Adrenal gland (tissue), 12 donors: ENCODE measurements around the gene TUBG1. TPM values are rescaled to one million over a fixed set of nuclear protein-coding genes. Genes with fewer than 3 reads are reported as not detected.

Source experiments
- DNase-seq, 7 donors: peaks; one replicate each; pipeline ENCODE4 v3.0.0-alpha.2; 2019 to 2020
- H3K27ac ChIP-seq, 5 donors: fragments of 200-600 bp; sonication (generic) in 4 of 5; 1 replicate in 3 of 5; 2 replicates in 2 of 5; pipeline versions ENCODE4 v1.5.1 to v1.8.0; 2016 to 2020; ENCODE audit warnings: mild to moderate bottlenecking in 1 of 5
- H3K27me3 ChIP-seq: fragments of 200-600 bp; 2 replicates; pipeline ENCODE4 v1.8.0; 2021
- H3K36me3 ChIP-seq, 2 donors: fragments of 200-600 bp; replicated peaks in 1 of 2; 1 replicate in 1 of 2; 2 replicates in 1 of 2; pipeline versions ENCODE4 v1.5.1 to v1.8.0; 2018 to 2022
- H3K4me1 ChIP-seq, 2 donors: fragments of 200-600 bp; replicated peaks in 1 of 2; 1 replicate in 1 of 2; 2 replicates in 1 of 2; pipeline versions ENCODE4 v1.5.1 to v1.8.0; 2018 to 2021
- H3K4me3 ChIP-seq, 4 donors: fragments of 200-600 bp; sonication (generic) in 3 of 4; one replicate each; pipeline ENCODE4 v1.5.1; 2016 to 2018
- H3K9me3 ChIP-seq, 3 donors: fragments of 200-600 bp; sonication (generic) in 1 of 3; replicated peaks in 1 of 3; 1 replicate in 2 of 3; 2 replicates in 1 of 3; pipeline versions ENCODE4 v1.5.1 to v1.8.0; 2016 to 2021
- POLR2A ChIP-seq, 2 donors: fragments of 450-650 bp; IDR thresholded peaks; one replicate each; pipeline ENCODE4 v1.6.1; 2017; ENCODE audit warnings: antibody characterized with exemption in 2 of 2, mild to moderate bottlenecking in 2 of 2, moderate library complexity in 1 of 2
- whole genome bisulfite sequencing, 4 donors: extraction: QIAGEN DNeasy Blood & Tissue Kit in 2 of 4; methylation state at CpG; one replicate each; pipeline versions ENCODE4 v1.1.5 to v1.1.7; 2013 to 2017; 5-methylcytosine and 5-hydroxymethylcytosine counted together
- intact Hi-C, 2 donors: fragments of 100-400 bp; cut with DNase I; formaldehyde crosslinking; loops; one replicate each; pipeline versions ENCODE4 v1.14.1 to v1.15.0; 2022 to 2023
- polyA plus RNA-seq, 3 donors: library from polyadenylated mRNA; stranded (reverse); fragments of 200-250 nt in 2 of 3; fragments of 350-450 nt in 1 of 3; fragmentation: Illumina TruSeq in 1 of 3; extraction: RNeasy Lipid Tissue Mini Kit (QIAGEN cat#74804) in 1 of 3; gene quantifications; one replicate each; pipeline ENCODE4 v1.2.3, GENCODE V29; 2013 to 2014
- total RNA-seq, 9 donors: library from RNA; depleted of rRNA in 4 of 9; stranded (reverse); fragments of >200 nt in 4 of 9; fragments of 120-200 nt in 1 of 9; fragmentation: NEBNext Ultra II Directional in 1 of 9; extraction: Animal tissue kit (Norgen Biotek cat#: 25700) in 1 of 9; gene quantifications; one replicate each; pipeline versions ENCODE4 v1.1.0 to v1.2.4, GENCODE V29; 2013 to 2023
- TF ChIP-seq, protein P1 (sequence below), 6 experiments: fragments of 450-650 bp in 4 of 6; fragments of 200-600 bp in 2 of 6; sonication (generic) in 1 of 6; IDR thresholded peaks; 1 replicate in 5 of 6; 2 replicates in 1 of 6; pipeline versions ENCODE4 v1.5.1 to v1.8.0; 2016 to 2021; ENCODE audit warnings: antibody characterized with exemption in 6 of 6, mild to moderate bottlenecking in 2 of 6, moderate library complexity in 1 of 6
- donor health status: healthy with polysubstance abuse.
- donor health status: Bipolar disorder and iron deficiency.
- donor health status: DM: yes; HTN: yes; CAD: no.
- donor health status: DM: no; HTN: no; CAD: no.
- donor health status: DM: no; HTN: no; CAD: no.
- donor health status: DM: yes; HTN: yes; CAD: no.

Gene TUBG1
- total and polyA plus RNA-seq, 12 donors: 22.9 to 90.0 (median 39.6) TPM

DNA sequence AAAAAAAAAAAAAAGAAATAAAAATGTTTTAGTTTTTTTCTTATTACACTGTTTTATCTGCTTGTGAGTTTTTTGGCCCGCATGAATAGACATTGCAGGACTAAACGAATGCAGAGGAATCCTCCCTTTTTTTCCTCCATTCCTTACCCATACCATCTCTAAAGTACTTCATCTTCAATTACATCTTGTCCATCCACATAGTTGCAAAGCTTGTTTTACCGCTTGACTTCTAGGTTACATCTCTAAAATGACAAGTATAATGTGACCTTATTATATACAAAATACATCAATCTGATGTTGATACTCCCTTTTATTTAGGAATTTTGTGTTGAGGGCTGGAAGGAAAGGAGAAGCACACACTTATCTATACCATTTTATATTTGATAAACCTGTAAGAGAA is 13.1 kb upstream of the TUBG1 start:
- H3K36me3 ChIP-seq: peaks cover 0 to 7% of the 10 kb centered on the region in 2 donors
- no peak for DNase-seq
- peaks cover 0 to 8% of the 10 kb centered on the region in 2 donors for H3K4me1 ChIP-seq
- no peak overlapping the region for H3K4me3 ChIP-seq
- 82 to 91% (median 84%) methylated on average over 3 of the region's 3 CpGs for WGBS, 4 donors
- TF ChIP-seq, protein P1, sequence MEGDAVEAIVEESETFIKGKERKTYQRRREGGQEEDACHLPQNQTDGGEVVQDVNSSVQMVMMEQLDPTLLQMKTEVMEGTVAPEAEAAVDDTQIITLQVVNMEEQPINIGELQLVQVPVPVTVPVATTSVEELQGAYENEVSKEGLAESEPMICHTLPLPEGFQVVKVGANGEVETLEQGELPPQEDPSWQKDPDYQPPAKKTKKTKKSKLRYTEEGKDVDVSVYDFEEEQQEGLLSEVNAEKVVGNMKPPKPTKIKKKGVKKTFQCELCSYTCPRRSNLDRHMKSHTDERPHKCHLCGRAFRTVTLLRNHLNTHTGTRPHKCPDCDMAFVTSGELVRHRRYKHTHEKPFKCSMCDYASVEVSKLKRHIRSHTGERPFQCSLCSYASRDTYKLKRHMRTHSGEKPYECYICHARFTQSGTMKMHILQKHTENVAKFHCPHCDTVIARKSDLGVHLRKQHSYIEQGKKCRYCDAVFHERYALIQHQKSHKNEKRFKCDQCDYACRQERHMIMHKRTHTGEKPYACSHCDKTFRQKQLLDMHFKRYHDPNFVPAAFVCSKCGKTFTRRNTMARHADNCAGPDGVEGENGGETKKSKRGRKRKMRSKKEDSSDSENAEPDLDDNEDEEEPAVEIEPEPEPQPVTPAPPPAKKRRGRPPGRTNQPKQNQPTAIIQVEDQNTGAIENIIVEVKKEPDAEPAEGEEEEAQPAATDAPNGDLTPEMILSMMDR (IDR thresholded peaks at IDR 0.05): no peak
- TF ChIP-seq POLR2A (IDR thresholded peaks at IDR 0.05): no peak
- H3K9me3 ChIP-seq: no peaks in the 10 kb centered on the region
- no peak overlapping the region for H3K27ac ChIP-seq
- intact Hi-C loops: no loop called here
- H3K27me3 ChIP-seq: no peaks in the 10 kb centered on the region

DNA sequence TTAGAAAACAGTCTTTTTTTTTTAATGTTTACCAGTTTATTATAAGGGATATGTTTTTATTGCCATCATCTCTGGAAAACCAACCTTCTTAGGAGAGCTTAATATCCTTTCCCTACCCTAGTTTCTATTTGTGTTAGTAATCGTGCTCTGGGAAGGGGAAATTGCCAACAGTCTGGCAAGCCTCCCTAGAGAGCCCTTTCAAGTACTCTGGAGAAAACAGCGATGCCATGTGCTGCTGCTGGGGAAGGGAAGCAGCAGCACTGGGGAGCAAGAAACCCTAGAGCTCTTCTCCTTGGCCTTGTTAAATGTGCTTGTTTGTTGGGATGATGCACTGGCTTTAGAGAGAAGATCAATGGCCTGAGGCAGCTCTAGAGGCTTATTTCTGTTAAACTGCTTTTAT is 10.6 kb upstream of the TUBG1 start:
- 25 to 36% (median 33%) methylated on average over 2 of the region's 2 CpGs for WGBS, 4 donors
- DNase-seq: peak in 3 of 7 donors; percentile 24 to 50 (median 30)
- intact Hi-C loops: no loop called here
- H3K36me3 ChIP-seq: no peaks in the 10 kb centered on the region
- no peaks in the 10 kb centered on the region for H3K27me3 ChIP-seq
- H3K27ac ChIP-seq: peak overlapping the region in 1 of 5 donors; percentile 30
- no peaks in the 10 kb centered on the region for H3K9me3 ChIP-seq
- H3K4me1 ChIP-seq: peaks cover 0 to 8% of the 10 kb centered on the region in 2 donors
- no peak overlapping the region for H3K4me3 ChIP-seq
- TF ChIP-seq POLR2A (IDR thresholded peaks at IDR 0.05): no peak
- TF ChIP-seq, protein P1 (IDR thresholded peaks at IDR 0.05): no peak

DNA sequence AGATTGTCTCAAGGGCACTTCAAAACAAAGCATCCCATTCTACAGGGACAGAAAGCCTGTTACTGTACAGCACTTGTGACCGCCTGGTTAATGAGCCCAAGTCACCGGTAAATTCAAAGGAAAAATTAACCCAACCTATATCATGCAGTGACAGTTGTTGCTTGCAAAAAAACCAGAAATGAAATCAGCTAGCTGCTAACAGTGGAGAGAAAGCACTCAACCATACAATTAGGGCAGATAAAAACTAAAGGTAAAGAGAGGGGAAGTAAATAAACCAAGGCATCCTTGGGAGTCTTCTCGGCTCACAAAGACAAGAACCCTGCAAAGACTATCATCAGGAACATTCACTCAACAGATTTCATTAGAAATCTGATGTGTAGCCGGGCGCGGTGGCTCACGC is 6.2 kb upstream of the TUBG1 start:
- Histone ChIP-seq H3K9me3 (no peaks in the 10 kb centered on the region), H3K27ac (no peak overlapping the region), H3K27me3 (no peaks in the 10 kb centered on the region), H3K36me3 (no peaks in the 10 kb centered on the region), H3K4me3 (no peak overlapping the region), H3K4me1 (peaks cover 18 to 36% of the 10 kb centered on the region in 2 donors)
- TF ChIP-seq POLR2A (IDR thresholded peaks at IDR 0.05): no peak
- TF ChIP-seq, protein P1 (IDR thresholded peaks at IDR 0.05): no peak
- 87 to 91% (median 89%) methylated on average over 7 of the region's 7 CpGs for WGBS, 4 donors
- intact Hi-C loops: no loop called here
- no peak for DNase-seq

DNA sequence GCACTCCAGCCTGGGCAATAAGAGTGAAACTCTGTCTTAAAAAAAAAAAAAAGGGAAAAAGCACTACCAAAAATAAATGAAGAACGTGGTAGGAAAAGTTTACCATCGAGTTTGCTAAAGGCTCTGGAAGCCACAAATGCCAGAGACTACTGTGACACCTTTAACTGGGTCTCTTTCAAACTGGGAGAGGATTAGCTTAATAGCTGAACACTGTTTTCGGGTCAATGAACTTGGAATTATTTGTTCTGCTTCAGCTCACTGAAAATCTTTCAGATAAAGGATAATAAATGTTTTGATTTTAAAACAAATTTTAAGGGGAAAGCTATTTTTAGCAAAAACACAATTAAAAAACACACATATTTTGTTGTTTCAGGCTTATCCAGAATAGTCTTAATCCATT is 1.7 kb upstream of the TUBG1 start:
- Histone ChIP-seq H3K4me3 (peak overlapping the region in 2 of 4 donors; percentile 86 to 93), H3K27ac (peak overlapping the region in 1 of 5 donors; percentile 89), H3K9me3 (no peaks in the 10 kb centered on the region), H3K27me3 (no peaks in the 10 kb centered on the region), H3K4me1 (peaks cover 22 to 31% of the 10 kb centered on the region in 2 donors), H3K36me3 (peaks cover 0 to 8% of the 10 kb centered on the region in 2 donors)
- no peak for DNase-seq
- TF ChIP-seq, protein P1 (IDR thresholded peaks at IDR 0.05): no peak
- TF ChIP-seq POLR2A (IDR thresholded peaks at IDR 0.05): no peak
- intact Hi-C loops: loop anchor here in 1 of 2 donors (5.0 kb wide), 1 partner anchor 75 kb away; the partner anchor contains the start of genes CCR10 and CNTNAP1
- WGBS, 4 donors: 39 to 45% (median 42%) methylated on average over 3 of the region's 3 CpGs
